Stimulated activated CD8-positive, alpha-beta memory T cell treated with anti-CD3 and anti-CD28 coated beads, Interleukin-12 subunit alpha, Interleukin-12 subunit beta, amount 100 ng/mL, for 1 hour (primary cell): ENCODE results near the gene CHST11.

Experiments used
- DNase-seq: peaks from one replicate; pipeline ENCODE4 v3.0.0-alpha.2; 2020; ENCODE audit warnings: low read depth

Gene CHST11

GRCh38 chr12:104482748-104483147, 26.0 kb downstream of the CHST11 start:
- no peak for DNase-seq

GRCh38 chr12:104484079-104484478, 27.3 kb downstream of the CHST11 start:
- no peak for DNase-seq

- DNase-seq, result no peak
Observed at GRCh38 chr12:104485651-104486362, 29.1 kb downstream of the CHST11 start.

- no peak for DNase-seq
Observed at GRCh38 chr12:104486363-104486750, 29.6 kb downstream of the CHST11 start.

GRCh38 chr12:104486943-104487819, 30.4 kb downstream of the CHST11 start:
- no peak for DNase-seq

GRCh38 chr12:104488374-104488773, 31.6 kb downstream of the CHST11 start:
- DNase-seq, result no peak

GRCh38 chr12:104490186-104490585, 33.4 kb downstream of the CHST11 start:
- DNase-seq, result no peak

GRCh38 chr12:104490850-104491249, 34.1 kb downstream of the CHST11 start:
- no peak for DNase-seq

- DNase-seq, result no peak
Observed at GRCh38 chr12:104493496-104493895, 36.7 kb downstream of the CHST11 start.

GRCh38 chr12:104494137-104494792, 37.5 kb downstream of the CHST11 start:
- DNase-seq, result no peak

- DNase-seq, result no peak
Observed at GRCh38 chr12:104494793-104495158, 38.0 kb downstream of the CHST11 start.

GRCh38 chr12:104495786-104496185, 39.0 kb downstream of the CHST11 start:
- no peak for DNase-seq

- no peak for DNase-seq
Observed at GRCh38 chr12:104496336-104496735, 39.6 kb downstream of the CHST11 start.

GRCh38 chr12:104498211-104498801, 41.6 kb downstream of the CHST11 start:
- DNase-seq, result no peak

GRCh38 chr12:104499668-104500332, 43.1 kb downstream of the CHST11 start:
- no peak for DNase-seq

GRCh38 chr12:104501115-104501514, 44.4 kb downstream of the CHST11 start:
- DNase-seq, result no peak

GRCh38 chr12:104501660-104502059, 44.9 kb downstream of the CHST11 start:
- DNase-seq, result no peak

- no peak for DNase-seq
Observed at GRCh38 chr12:104502217-104502616, 45.5 kb downstream of the CHST11 start.

- DNase-seq, result no peak
Observed at GRCh38 chr12:104502638-104503037, 45.9 kb downstream of the CHST11 start.

- no peak for DNase-seq
Observed at GRCh38 chr12:104503191-104503590, 46.4 kb downstream of the CHST11 start.

GRCh38 chr12:104504146-104504545, 47.4 kb downstream of the CHST11 start:
- no peak for DNase-seq
